NCI-H2196 treated with DMSO at 0.1 percent for 48 hours (cell line): Measurements from ENCODE around the gene ARHGEF37.
"Not testable (repeated sequence)": the region's sequence is repeated elsewhere in the genome, so short reads cannot be mapped to it uniquely, and the experiment has no call there.

ENCODE experiments used
- DNase-seq: peaks from one replicate; lab custom pipeline; 2025; ENCODE audit not compliant: unreplicated experiment; lab: John Stamatoyannopoulos, UW

ARHGEF37 gene

GRCh38 chr5:149645725-149646124, 64.4 kb downstream of the ARHGEF37 start:
- DNase-seq, result no peak

DNA sequence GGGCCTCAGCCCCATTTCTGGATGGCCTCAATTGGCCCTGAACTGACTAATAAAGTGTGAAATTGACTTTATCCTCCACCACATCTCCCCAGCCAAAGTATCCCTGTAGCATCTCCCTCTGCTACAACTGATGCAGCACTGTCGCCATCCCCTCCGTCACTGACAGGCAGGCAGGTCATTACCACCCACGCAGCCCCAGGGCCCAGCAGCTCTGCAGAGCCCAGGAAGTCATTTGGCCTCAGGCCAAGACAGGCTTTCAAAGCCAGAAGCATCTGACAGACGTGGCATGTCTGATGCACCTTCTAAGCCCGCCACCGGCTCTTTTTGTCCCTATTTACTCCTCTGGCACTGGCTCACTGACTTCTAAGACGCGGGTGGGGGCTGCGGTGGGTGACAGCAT, 65.3 kb downstream of the ARHGEF37 start:
- no peak for DNase-seq

DNA sequence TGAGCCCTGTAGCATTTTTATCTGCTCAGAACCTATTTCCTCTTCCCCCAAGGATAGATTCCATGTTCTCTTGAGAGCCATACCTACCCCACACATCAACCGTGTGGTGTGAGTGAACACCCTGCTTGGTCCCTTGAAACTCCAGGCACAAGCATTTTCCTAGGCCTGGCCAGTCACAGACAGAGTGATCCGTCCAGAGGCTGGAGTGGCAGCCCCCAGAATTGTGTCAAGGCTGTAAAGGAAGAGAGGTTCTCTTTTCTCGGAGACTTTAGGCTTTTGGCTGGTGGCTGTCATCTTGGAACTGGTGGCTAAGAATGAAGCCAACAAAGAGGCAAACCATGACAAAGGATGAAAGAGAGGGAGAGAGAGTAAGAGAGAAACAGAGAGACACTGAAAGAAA, 66.0 kb downstream of the ARHGEF37 start:
- DNase-seq, result no peak

DNA sequence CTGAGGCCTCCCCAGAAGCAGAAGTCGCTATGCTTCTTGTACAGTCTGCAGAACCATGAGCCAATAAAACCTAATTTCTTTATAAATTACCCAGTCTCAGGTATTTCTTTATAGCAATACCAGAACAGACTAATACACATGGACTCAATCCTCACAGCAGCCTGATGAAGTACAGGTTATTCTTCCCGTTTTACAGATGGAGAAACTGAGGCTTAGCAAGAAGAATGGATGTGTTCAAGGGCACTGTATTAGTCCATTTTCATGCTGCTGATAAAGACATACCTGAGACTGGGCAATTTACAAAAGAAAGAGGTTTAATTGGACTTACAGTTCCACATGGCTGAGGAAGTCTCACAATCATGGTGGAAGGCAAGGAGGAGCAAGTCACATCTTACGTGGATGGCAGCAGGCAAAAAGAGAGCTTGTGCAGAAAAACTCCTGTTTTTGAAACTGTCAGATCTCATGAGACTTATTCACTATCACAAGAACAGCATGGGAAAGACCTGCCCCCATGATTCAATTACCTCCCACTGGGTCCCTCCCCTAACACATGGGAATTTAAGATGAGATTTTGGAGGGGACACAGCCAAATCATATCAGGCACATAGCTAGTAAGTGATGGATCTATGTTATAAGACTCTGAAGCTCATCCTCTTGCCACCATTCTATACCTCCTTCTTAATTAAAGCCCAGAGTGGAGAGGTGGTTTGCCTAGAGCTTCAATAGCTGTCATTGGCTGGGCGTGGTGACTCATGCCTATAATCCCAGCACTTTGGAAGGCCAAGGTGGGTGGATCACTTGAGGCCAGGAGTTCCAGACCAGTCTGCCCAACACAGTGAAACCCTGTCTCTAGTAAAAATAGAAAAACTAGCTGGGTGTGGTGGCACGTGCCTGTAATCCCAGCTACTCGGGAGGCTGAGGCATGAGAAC, 67.4 kb downstream of the ARHGEF37 start:
- not testable (repeated sequence) for DNase-seq

- DNase-seq, result not testable (repeated sequence)
Measured at GRCh38 chr5:149649730-149650129, 68.4 kb downstream of the ARHGEF37 start.

DNA sequence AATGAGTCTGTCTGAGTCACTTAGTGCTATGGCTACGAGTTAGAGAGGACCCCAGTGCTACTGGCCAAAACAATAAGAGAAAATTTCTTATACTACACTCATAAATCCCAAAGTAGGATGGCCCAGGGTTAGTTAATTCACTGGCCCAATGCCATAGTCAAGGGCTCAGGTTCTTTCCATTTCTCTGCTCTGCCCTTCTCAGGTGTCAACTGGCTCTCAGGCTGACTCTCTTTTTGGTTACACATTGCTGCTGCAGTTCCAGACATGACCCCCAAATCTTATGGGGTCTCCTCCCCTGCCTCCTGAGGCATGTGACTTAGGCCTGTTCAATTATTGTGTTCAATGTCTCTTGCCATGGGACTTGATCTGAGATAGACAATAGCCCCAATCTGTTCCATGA, 70.4 kb downstream of the ARHGEF37 start:
- DNase-seq, result no peak

- no peak for DNase-seq
Measured at GRCh38 chr5:149652697-149653096, 71.4 kb downstream of the ARHGEF37 start.

GRCh38 chr5:149654231-149654630, 72.9 kb downstream of the ARHGEF37 start:
- no peak for DNase-seq

GRCh38 chr5:149654883-149655505, 73.7 kb downstream of the ARHGEF37 start:
- no peak for DNase-seq

- DNase-seq, result no peak
Measured at GRCh38 chr5:149656576-149657182, 75.4 kb downstream of the ARHGEF37 start.

GRCh38 chr5:149657324-149657723, 76.0 kb downstream of the ARHGEF37 start:
- DNase-seq, result no peak

DNA sequence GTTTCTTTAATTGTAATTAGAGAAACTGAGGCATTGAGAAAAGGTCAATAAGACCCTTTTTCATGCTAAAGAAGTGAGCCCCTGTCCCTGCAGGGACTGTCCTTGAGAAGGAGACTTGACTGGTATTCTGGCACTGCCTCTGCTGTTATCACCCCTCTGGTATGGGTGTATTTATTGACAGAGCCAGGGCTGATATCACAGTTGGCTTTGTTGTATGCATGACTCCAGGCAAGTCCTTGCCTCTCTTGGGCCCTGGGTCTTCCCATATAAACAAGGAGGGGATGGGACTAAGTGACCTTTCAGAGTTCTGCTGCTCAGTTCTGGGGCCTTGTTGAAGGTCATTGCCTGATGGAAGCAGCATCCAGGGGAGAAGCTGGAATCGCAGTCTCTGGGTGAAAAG, 77.0 kb downstream of the ARHGEF37 start:
- no peak for DNase-seq

GRCh38 chr5:149664083-149664482, 82.8 kb downstream of the ARHGEF37 start:
- DNase-seq, result no peak

- no peak for DNase-seq
Measured at GRCh38 chr5:149664666-149665415, 83.5 kb downstream of the ARHGEF37 start.

- DNase-seq, result no peak
Measured at GRCh38 chr5:149665416-149666175, 84.3 kb downstream of the ARHGEF37 start.

- no peak for DNase-seq
Measured at GRCh38 chr5:149666212-149666852, 85.0 kb downstream of the ARHGEF37 start.

GRCh38 chr5:149667084-149667828, 86.0 kb downstream of the ARHGEF37 start:
- no peak for DNase-seq

DNA sequence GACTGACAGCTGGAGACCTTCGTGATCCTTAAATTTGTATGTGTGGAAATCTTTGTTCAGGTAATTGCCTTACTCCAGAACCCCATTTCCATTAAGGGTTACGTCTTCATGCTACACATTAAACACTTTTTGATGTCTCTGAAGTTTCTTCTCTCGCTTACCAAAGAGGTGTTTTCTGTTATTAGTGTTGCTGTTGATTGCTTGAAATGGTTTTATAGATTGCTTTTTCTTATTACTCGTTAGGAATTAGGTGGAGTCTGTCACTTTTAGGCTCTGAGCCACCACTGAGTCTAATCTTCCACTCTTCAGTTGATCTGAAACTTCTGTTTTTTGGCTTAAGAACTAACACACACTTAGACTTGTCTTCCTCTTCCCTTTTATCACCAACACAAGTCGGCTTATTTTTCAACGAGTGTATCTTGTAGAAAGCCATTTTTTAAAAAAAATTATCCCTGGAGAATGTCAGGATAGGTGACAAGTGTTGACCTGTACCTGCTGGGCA, 86.6 kb downstream of the ARHGEF37 start:
- no peak for DNase-seq

GRCh38 chr5:149669273-149669672, 88.0 kb downstream of the ARHGEF37 start:
- not testable (repeated sequence) for DNase-seq
